Measurements from ENCODE around the gene NTRK2.

GRCh38 chr9:84851935-84852585 lies 182.5 kb downstream of the NTRK2 start:
- no peak for TF ChIP-seq CTCF (IDR thresholded peaks at IDR 0.05)
- TF ChIP-seq POLR2A (IDR thresholded peaks at IDR 0.05): no peak
